RWPE1 (cell line): ENCODE data around the gene SMIM35.

Experiments used
- CTCF ChIA-PET: fragments of 350-600 bp; sonication (Branson Sonifier 250); formaldehyde crosslinking; extraction: SDS; loops from one replicate; lab custom pipeline; 2021; lab: Yijun Ruan, JAX
- POLR2A ChIA-PET: fragments of 400-600 bp; formaldehyde crosslinking; extraction: SDS; loops from one replicate; lab custom pipeline; 2020; ENCODE audit warnings: antibody characterized with exemption; ENCODE audit not compliant: low non-redundant PET; lab: Yijun Ruan, JAX
- DNase-seq: peaks from one replicate; pipeline ENCODE4 v3.0.0; 2012; ENCODE audit warnings: low spot score
- H3K27ac ChIP-seq: fragments of 450-650 bp; 2 replicates; pipeline ENCODE4 v1.5.1; 2017
- TF ChIP-seq, protein P1 (sequence below): fragments of 450-650 bp; conservative IDR thresholded peaks from 2 replicates; pipeline ENCODE4 v1.5.1; 2017; ENCODE audit warnings: low read depth, mild to moderate bottlenecking

Gene SMIM35

DNA sequence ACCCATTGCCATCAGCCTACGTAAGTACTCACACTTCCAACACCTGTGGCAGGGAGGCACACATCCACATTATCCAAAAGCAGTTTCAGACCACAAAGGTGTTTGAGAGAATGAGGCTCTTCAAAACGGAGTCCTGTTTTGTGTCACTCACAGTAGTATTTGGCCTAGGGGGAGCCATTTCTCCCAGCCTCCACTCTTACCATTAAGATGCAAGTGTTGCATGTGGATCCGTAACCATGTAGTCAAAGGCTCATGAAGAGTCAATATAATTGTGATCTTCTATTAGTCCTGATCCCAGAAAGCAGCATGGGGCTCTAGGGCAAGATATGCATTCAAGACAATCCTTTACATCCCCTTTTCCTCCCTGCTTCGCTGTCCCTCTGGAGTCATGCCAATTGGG, 59.1 kb downstream of the SMIM35 start:
- POLR2A ChIA-PET = no interaction called here
- CTCF ChIA-PET = no interaction called here
- DNase-seq = no peak
- H3K27ac ChIP-seq = no peak overlapping the region
- TF ChIP-seq, protein P1, sequence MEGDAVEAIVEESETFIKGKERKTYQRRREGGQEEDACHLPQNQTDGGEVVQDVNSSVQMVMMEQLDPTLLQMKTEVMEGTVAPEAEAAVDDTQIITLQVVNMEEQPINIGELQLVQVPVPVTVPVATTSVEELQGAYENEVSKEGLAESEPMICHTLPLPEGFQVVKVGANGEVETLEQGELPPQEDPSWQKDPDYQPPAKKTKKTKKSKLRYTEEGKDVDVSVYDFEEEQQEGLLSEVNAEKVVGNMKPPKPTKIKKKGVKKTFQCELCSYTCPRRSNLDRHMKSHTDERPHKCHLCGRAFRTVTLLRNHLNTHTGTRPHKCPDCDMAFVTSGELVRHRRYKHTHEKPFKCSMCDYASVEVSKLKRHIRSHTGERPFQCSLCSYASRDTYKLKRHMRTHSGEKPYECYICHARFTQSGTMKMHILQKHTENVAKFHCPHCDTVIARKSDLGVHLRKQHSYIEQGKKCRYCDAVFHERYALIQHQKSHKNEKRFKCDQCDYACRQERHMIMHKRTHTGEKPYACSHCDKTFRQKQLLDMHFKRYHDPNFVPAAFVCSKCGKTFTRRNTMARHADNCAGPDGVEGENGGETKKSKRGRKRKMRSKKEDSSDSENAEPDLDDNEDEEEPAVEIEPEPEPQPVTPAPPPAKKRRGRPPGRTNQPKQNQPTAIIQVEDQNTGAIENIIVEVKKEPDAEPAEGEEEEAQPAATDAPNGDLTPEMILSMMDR = no peak

DNA sequence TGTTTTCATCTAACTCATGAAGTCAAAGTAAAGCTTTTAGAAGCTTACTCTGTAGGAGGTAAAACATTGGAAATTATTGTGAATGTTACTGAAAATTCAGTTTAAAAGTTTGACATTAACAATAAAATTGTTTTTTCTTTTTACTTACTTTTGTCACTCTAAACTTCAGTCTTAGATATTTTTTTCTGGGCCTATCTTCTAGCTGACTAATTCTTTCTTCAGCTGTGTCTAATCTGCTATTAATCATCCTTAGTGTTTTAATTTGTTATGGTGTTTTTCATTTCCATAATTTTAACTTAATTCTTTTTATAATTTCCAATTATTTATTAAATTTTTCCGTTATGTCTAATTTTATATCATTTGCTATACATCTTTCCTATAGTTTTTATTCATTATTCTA, 65.6 kb downstream of the SMIM35 start:
- TF ChIP-seq, protein P1 = no peak
- DNase-seq = no peak
- H3K27ac ChIP-seq = no peak overlapping the region
- POLR2A ChIA-PET = no interaction called here
- CTCF ChIA-PET = interaction anchor here (1.1 kb wide), 1 partner anchor 98 kb away, joined by 3 read pairs; no protein-coding TSS in a partner anchor

DNA sequence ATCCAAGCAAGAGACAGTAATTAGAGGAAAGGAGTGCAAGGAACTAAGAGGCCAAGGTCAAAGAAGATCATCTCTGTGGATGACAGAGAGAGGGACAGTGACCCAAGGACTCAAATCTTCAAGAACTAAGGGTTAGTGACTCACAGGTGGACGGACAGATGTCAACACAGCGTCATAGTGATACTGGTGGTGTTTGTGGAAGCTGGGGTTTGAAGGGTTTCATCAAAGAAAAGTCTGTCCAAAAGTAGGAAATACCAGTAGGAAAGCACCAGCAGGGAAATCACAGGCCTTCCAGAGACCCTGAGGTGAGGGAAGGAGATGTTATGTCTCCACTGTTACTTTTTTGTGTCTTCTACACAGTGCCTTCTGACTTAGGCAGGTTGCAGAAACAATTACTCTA, 68.4 kb downstream of the SMIM35 start:
- CTCF ChIA-PET = no interaction called here
- no peak overlapping the region for H3K27ac ChIP-seq
- DNase-seq = no peak
- POLR2A ChIA-PET = no interaction called here
- TF ChIP-seq, protein P1 = no peak

DNA sequence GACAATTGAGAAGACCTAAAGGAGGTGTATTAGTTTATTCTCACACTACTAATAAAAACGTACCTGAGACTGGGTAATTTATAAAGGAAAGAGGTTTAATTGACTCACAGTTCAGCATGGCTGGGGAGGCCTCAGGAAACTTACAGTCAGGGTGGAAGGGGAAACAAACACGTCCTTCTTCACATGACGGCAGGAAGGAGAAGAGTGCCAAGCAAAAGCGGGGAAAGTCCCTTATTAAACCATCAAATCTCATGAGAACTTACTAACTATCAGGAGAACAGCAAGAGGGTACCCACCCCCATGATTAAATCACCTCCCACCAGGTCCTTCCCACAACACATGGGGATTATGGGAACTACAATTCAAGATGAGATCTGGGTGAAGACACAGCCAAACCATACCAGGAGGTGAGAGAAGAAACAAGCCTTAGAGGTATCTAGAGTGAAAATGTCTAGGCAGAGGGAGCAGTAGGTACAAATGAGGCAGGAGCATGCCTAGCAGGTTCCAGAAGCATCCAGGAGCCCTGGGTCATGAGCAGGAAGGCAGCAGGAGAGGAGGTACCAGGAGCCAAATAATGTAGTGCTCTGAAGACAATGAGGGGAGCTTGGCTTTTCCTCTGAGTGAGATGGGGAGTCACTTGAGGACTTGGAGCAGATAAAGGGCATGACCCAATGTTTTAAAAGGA, 69.0 kb downstream of the SMIM35 start:
- DNase-seq = no peak
- ChIA-PET POLR2A (no interaction called here), CTCF (no interaction called here)
- no peak overlapping the region for H3K27ac ChIP-seq
- TF ChIP-seq, protein P1 = no peak

DNA sequence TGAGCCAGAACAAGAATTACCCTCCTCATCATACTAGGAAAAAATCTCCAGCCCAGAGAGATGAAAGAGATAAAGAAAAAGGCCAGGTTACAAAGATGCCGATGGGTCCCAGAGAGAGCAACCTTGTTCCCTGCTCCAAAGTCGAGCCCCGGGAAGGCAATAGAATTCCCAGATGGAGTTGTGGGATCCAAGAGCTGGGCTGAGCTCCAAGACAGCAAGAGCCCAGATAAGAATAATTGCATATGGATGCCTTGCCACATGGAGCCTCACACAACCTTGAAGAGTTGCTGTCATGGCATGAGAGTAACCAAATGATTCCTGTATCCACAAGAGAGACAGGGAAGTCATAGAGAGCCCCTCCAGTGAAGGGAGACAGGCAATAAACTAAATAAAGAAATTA, 69.7 kb downstream of the SMIM35 start:
- TF ChIP-seq, protein P1 = no peak
- no peak overlapping the region for H3K27ac ChIP-seq
- POLR2A ChIA-PET = no interaction called here
- CTCF ChIA-PET = no interaction called here
- no peak for DNase-seq

DNA sequence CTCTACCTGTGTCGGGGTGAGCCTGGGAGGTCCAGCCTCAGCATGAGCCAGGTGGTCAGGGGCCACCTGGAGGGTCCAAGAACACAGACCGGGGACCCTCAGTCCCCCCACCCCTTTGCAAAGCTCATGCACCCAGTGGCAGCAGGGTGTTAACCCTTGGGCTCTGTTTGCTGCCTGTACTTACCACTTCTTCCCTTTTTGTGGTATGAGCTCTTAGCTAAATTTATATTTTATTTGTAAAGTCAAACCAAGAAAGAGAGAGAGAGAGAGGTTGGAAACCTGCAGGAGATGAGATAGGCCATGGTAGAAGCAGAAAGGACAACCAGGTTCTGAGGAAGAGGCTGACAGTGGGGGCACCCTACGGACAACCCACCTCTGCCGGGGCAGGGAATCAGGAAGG, 70.7 kb downstream of the SMIM35 start:
- CTCF ChIA-PET = no interaction called here
- H3K27ac ChIP-seq = no peak overlapping the region
- TF ChIP-seq, protein P1 = no peak
- DNase-seq = no peak
- POLR2A ChIA-PET = no interaction called here
